ENCODE measurements around the gene ITGB2.
"Not testable (repeated sequence)": the region's sequence is repeated elsewhere in the genome, so short reads cannot be mapped to it uniquely, and the experiment has no call there.

ITGB2 gene

DNA sequence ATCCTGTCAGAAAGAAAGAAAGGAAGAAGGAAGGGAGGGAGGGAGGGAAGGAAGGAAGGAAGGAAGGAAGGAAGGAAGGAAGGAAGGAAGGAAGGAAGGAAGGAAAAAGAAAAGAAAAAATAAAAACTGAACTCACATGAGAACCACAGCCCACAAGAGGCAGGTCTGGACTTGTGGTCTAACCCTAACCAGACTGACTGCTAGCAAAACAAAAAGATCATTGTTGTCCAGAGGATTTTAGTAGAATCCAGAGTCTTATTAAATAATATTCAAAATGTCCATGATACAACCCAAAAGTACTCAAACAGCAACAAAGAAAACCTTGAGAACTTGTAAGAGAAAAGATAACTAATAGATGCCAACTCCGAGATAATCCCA lies 4.7 kb upstream of the ITGB2 start:
- DNase-seq = no peak

DNA sequence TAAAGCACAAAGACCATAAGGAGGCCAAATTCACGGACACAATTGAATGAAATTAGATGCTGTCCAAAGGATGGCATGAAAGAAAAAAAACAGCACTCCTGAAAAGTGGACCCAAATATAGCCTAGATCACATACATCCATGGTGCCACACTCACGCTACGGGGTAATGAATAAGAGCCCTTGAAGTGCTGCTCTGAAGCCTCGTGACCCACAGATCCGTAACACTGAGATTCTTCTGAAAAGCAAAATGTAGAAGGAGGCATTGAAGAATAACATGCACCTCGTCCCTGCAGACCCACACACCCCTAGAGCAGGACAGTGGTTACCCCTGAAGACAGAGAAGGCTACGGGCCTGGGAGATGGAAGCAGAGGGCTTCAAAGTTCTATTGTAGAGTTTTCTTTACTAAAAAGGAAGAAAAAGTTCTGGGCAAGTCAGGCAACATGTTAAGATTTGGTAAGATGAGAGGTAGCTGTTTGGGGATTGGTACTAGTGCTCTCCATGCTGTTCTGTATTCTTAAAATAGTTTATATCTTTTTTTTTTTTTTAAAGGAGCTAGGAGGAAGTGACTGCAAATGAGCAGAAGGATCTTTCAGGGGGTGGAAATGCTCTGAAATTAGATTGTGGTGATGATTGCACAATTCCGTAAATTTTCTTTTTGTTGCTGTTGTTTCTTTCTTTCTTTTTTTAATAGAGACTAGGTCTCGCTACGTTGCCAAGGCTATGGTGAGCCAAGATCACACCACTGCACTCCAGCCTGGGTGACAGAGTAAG lies 4.1 kb upstream of the ITGB2 start:
- no peak for DNase-seq

DNA sequence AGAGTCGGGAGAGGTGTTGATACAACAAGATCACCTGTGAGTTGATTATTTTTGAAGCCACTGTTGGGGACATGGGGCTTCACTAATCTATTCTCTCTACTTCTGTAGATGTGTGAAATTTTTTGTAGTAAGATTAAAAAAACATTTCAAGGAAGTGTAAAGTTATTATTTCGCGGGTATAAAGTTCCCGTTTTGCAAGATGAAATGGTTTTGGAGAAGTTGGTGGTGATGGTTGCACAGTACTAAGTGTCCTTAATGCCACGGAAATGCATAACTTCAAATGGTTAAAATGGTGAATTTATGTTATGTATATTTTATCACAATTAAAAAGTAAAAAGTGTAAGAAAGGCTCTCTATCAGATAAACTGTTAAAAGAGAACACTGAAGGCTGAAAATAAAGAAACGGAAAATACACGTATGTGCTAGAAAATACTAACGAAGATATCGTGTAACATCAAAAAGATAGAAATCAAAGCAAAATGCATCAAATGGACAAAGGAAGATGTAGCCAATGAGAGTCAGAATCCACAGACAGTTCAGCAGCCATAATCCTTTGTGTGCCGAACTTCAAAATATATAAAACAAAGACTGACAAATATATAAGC lies 2.9 kb upstream of the ITGB2 start:
- DNase-seq = no peak

DNA sequence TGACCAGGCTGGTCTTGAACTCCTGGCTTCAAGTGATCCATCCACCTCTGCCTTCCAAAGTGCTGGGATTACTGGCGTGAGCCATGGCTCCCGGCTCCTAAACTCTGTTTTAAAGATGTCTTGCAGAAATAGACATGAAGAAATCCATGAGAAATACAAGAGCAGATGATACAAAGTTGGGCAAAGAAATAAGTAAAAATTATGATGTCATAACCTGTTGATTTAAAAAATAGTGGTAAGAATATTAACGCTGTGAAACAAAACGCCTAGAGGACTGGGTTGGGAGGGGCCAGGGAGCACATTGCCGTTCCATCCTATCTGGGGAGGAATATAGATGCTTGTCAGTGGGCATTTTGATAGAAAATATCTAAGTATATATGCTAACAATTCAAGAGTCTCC lies 1.2 kb upstream of the ITGB2 start:
- no peak for DNase-seq

DNA sequence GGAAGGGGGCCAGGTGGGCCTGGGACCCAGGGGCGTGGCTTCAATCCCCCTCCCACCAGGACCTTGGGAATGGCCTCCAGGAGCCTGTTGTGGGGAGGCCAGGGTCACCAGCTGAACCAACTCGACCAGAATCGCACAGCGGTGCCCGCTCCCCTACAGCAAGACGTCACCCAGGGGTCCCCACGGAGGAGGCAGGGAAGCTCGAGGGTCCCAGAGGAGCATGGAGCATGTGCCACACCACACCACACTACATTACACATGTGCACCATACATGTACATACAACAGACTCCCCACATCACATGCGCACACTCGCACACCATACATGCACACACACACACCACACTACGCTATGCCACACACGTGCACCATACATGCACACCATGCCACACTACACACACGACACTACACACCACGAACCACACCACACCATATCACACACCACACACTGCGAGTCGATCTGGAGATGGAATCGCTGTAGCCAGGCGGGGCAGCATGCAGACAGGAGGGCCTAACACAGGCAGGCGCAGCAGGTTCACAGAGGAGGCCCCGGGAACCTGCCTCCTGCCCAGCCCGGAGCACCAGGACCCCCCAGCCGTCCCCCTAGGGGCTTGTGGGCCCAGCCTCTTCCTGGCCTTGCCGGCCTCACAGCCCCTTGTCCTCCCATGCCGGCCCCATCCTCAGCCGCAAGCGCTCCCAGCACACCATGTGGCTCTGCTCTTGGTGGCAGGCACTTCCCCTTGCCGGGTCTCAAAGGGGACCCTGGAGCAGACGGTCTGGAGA lies 596 bp downstream of the ITGB2 start:
- no peak for DNase-seq

DNA sequence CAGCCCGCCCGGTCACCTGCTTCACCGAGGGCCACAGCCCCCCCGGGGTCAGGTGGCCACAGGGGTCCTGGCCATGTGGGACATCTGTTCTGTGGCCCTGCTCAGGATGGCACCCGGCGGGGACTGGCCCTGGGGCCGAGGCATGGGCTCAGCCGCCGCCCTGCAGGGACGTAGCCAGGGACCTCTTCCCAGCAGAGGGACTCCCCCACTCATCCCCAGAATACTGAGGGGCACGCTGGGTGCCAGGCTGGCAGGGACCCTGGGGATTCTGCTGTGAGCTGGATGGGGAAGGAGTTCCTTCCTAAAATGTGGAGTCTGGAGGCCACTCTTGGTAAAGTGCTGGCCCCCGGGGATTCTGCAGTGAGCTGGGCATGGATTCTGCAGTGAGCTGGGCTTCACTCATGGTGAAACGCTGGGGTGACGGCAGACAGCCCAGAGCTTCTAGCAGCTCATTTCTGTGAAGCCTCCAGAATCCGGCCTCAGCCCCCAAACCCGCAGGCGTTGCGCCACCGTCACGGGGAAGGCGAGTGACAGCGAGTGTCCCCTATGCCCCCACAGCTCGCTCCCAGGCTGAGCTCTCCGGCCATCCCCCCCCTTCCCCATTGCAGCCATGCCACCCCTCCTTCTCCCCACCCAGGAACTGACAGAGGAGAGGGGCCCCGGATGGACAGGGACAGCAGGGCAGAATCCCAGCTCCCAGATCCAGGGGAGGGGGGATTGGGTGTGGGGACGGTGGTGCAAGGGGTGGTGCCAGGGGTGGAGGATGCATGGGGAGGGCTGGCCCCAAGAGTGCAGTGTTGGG lies 1.4 kb downstream of the ITGB2 start:
- no peak for DNase-seq

DNA sequence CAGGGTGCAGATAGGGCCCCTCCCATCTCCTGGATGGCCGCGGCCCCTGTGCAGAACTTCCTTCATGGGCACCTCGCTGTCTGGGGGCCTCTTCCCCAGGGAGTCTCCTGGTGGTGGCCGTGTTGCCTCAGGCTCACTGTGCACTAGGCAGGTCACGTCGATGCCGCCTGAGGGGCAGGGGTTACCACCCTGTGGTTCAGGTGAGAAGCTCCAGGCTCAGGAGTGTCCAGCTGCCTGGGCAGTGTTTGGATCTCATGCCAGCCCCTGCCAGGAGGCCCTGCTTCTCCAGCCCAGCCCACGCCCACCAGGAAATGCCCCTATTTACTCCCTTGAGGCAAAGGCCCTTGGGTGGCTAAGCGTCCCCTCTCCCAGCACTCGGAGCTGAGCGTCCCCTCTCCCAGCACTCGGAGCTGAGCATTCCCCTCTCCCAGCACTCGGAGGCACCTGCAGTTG lies 2.1 kb downstream of the ITGB2 start:
- DNase-seq = no peak

DNA sequence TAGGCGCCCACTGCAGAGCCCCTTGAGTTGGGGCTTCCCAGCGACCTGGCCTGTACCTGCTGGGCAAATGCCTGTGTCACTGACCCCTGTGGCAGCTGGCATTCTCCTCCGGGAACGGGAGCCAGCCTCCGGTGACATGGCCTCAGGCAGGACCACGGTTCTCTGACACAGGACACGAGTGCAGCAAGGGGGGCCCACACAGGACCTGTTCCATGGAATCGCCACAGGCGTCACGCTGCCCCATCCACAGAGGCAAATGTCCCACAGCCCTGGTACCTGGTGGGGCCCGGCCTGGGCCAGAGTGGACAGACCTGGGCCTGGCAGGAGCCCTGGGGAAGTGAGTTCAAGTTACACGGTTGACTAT lies 2.6 kb downstream of the ITGB2 start:
- no peak for DNase-seq

DNA sequence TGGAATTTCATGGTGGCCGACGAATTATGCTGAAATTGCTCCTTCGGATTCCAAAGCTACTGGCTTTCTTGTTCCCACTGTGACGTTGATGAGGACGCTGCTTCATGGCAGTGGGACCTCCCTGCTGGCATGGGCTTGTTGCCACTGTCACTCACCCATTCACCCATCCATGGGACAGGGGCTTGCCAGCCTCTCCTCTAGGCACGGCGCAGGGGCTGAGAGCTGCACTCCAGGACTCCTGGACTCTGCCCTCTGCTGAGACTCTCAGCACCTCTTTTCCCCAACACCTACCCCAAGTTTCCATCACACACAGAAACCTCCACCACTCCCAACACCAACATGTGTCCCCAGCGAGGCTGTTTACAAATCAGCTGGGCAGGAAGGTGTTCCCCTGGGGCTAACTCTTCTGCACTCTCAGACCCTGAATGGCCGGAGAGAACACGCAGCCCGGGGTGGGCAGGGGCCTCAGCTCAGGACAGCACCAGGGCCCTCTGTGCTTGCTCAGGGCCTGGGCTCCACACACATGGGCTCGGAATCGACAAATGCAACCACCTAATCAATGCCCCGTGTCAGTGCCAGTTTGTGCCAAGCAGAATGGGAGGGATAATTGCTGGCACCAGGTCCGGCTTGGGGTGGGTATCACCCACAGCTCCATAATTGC lies 3.1 kb downstream of the ITGB2 start:
- DNase-seq = no peak

DNA sequence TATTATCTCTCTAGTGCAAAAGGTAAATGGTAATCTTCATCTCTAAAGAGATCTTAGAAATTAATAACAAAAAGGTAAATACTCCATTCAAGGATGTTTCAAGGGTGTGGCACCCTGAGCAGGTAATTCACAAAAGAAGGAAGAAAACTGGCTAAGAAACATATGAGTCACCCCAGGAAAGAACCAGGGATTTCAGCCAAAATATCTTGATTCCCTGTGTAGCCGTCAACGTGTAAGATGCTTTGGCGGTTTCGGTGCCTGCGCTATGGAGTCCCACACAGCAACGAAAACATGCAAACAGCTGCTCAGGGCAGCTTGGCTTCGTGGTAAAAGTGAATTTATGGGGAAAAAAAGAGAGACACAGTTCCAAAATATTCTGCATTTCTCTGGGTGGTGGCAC lies 3.7 kb downstream of the ITGB2 start:
- DNase-seq = no peak

DNA sequence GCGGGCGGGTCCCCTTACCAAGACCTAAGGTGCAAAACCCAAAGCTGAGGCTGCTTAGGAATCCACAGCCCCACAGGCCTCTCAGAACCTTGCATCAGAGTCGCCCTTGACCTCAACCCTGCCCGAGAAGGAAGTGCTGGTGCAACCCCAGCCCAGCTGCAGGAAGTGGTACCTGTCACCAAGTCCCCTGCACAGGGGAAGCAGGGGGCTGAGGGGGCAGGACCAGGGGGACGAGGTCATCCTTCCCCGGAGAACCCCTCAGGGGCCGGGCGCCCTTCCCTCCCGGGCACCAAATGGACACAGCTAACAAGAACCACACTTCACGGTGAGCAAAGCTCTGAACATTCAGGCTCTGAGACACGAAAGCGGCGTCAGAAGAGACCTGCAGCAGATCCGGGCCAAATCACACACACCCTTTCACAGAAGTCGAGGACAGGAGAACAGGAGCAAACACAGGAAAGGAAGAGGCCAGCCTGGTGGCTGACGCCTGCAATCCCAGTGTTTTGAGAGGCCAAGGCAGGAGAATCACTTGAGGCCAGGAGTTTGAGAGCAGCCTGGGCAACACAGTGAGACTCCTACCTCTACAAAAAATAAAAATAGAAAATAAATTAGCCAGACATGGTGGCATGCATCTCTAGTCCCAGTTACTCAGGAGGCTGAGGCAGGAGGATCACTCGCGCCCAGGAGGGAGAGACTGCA lies 6.4 kb downstream of the ITGB2 start:
- DNase-seq = peak; percentile 39

DNA sequence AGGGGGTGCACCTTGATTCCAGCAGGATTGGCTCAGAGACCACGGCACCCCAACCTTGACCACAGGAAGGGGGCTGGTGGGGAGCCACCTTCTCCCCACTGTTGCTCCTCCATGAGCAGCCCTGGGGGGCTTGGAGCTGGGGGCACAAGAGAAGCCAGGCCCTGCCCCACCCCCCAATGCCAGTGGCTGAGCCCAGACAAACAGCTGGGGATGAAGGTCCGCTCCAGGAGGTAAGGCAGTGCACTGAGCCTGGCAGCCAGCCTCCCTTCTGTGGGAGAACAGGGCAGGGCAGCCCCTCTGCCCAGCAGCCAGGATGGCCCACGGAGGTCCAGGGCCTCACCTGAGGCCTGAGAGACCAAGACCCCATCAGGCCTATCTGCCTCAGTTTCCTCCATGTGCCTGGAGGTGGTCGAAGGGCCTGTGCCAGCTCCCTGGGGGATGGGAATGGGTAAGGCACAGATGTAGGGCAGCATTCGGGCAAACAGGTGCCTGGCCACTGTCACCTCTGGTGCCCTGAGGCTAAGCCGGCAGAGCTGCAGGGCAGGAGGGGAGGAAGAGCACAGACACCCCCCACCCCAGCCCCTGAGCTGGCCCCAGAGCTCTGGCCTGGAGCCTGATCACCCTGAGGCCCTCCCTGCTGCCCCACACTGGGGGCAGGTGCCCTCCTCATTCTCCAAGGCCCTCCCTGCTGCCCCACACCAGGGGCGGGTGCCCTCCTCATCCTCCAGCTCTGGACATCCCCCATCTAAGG lies 7.1 kb downstream of the ITGB2 start:
- DNase-seq = no peak

DNA sequence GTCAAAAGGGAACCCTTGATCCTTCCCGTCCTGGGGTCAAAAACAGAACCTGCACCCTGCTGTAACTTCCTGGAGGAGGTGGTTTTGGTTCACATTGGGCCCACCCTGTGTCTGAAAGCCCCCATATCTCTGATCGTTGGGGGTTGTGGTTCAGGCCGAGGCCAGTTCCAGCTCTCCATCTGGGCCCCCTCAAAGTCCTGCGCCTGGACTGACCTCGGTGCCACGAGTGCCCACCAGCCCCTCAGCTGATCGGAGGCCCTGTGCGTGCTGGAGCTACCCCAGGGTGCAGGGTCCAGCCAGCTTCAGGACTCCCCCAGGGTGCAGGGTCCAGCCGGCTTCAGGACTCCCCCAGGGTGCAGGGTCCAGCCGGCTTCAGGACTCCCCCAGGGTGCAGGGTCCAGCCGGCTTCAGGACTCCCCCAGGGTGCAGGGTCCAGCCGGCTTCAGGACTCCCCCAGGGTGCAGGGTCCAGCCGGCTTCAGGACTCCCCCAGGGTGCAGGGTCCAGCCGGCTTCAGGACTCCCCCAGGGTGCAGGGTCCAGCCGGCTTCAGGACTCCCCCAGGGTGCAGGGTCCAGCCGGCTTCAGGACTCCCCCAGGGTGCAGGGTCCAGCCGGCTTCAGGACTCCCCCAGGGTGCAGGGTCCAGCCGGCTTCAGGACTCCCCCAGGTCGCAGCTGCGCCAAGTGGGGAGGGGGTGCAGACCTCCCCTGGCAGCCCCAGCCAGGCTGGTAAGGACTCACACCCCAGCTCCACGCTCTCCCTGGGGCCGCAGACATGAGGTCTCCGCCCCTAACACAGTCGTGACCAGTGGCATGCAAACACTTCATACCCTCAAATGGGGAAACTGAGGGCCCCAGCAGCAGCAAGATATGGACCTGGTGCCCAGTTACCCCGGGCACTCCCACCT lies 7.9 kb downstream of the ITGB2 start:
- DNase-seq = not testable (repeated sequence)

DNA sequence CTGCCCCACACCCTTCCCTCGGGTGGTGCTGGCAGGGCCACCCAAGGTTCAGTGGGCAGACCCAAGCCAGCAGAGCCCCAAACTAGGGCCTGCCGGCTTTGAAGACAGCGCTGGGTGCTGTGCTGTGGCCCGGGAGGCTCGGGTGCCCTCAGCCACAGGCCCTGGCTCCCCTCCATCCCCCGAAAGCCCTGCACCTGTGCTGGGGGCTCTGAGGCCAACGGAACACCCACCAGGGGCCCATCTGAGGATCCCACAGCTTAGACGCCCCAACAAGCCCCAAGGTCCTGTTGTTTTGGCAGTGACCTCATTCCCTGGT lies 8.6 kb downstream of the ITGB2 start:
- DNase-seq = no peak

DNA sequence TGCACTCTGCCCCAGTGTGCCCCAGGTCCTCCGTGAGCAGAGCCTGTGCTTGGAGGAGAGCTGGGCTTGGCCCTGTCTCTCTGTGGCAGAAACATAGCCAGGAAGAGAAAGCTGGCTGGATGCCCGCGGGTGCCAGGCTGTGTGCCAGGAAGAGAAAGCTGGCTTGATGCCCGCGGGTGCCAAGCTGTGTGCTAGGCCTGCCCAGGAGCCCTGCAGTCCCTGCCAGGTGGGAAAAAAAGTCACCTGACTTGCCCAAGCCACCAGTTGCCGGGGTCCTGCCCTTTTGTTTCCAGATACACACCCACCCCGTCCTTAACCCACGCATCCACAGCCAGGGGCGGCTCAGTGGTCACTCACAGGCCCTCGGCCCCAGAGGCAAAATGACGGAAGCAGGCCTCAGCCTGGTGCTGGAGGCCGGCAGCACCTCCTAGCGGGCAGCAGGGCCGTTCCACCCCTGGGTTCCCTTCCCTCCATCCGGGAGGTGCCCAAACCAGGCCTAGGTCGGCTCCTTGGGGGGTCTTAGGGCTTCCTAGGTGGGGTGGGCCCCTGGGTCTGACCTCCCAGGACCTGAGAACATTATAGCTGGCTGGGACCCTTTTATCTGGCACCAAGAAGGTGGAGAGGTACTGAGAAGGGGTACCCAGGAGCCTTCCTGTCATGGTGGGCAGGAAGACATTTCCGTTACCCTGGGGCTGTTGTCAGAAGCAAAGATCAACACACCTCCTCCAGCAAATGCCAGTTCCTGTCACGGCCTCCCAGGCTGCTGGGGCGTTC lies 9.1 kb downstream of the ITGB2 start:
- DNase-seq = peak; percentile 55

DNA sequence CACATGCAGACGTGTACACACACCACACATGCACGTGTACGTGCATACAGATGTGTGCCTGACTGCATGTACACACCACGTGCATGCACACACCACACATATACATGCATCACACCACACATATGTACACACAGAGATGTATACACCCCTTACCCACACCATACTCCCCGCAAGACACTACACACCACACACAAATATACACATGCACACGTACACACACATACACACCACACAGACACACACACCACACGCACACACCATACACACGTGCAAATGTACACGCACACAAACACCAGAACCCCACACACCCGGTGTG lies 9.7 kb downstream of the ITGB2 start:
- DNase-seq = no peak

DNA sequence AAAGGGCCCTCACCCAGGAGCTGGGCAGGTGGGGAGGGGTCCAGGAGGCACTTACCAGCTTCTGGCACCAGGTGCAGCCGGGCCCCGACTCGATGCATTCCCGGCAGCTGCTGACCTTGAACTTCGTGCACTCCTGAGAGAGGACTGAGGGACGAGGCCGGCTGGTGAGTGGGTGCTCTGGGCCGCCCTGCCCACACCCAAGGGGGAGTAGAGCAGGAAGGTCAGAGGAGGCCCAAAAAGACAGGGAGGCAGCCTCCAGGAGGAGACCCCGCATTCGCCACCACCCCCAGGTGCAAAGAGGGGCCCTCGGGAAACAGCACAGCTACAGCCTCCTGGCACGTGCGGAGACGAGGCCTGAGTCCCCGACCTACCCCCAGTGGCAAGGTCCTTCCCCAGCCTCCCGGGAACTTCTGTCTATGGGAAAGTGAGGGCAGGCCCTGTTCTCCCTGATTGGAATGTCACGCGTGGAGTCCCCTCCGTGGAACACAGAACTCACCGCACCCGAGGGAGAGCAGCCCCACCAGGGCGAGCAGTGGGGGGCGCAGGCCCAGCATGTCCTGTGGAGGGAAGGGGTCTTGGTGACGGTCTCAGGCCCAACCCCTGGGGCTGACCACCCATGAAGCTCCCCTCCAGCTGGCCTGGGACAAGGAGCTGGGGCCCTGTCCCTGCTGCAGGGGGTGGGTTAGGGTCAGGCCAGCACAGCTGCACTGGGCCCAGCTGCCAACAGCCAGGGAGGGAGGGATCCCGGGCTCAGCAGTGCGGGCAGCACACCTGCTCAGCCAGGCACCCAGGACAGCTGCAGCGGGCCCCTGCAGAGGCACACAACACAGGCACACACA lies 10.3 kb downstream of the ITGB2 start:
- no peak for DNase-seq

DNA sequence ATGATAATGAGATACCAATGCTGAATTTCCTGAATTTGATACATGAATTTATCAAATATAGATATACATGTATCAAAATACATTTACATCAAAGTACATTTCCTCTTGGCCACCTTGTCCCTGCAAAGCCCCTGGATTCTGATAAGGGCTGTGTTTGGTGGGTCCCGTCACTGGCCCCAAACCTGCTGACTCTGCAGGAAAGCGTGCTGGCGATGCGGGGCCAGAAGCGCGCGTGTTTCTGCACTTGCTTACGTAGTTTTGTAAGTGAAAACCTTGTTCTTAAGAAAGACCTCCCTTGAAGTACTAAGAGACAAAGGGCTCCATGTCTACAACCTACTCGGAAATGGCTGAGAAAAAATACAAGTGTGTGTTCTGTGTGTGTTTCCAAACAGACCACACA lies 11.0 kb downstream of the ITGB2 start:
- DNase-seq = no peak

DNA sequence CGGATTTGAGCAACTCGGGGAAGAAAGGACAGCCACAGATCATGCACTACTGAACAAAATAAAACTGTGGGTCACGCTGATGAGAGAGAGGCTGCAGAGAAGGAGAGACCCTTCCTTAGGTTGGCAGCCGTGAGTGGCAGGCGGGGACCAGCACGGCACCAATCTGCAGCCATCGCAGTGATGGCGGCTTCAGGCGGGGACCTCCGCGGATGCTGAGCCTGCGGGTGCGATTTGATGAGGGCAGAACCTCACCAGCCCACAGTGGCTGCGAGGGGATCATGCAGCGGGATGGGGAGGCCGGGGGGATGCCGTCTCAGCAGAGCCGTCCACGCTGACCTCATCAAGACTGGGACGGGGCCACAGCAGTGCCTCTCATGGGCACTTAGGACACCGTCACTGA lies 11.8 kb downstream of the ITGB2 start:
- DNase-seq = no peak
